H1 (cell line): ENCODE data around the gene TBX15. TPM values are rescaled to one million over a fixed set of nuclear protein-coding genes. Genes with fewer than 3 reads are reported as not detected.

Experiments used
- GABPA ChIP-seq: IDR thresholded peaks from 2 replicates; pipeline ENCODE4 v1.6.1; 2011; ENCODE audit warnings: mild to moderate bottlenecking, low read length, moderate library complexity, borderline replicate concordance; ENCODE audit not compliant: insufficient read depth
- MAX ChIP-seq: IDR thresholded peaks from 2 replicates; pipeline ENCODE4 v1.6.1; 2012; ENCODE audit warnings: inconsistent platforms
- POLR2AphosphoS5 ChIP-seq: IDR thresholded peaks from 2 replicates; pipeline ENCODE4 v1.6.1; 2011; ENCODE audit warnings: low read depth, low read length
- POU5F1 ChIP-seq: IDR thresholded peaks from 2 replicates; pipeline ENCODE4 v1.6.1; 2011; ENCODE audit warnings: low read depth, mild to moderate bottlenecking, low read length, moderate library complexity
- RBBP5 ChIP-seq: IDR thresholded peaks from 2 replicates; pipeline ENCODE4 v1.7.1; 2012; ENCODE audit warnings: low read depth, mild to moderate bottlenecking, inconsistent platforms, low read length, moderate library complexity, borderline replicate concordance
- SAP30 ChIP-seq: fragments of 300-600 bp; sonication (generic); IDR thresholded peaks from 2 replicates; pipeline ENCODE4 v1.7.1; 2012; ENCODE audit warnings: low read length, moderate library complexity, mild to moderate bottlenecking, inconsistent platforms; ENCODE audit not compliant: insufficient read depth, insufficient replicate concordance
- TAF1 ChIP-seq: IDR thresholded peaks from 2 replicates; pipeline ENCODE4 v1.6.1; 2011; ENCODE audit warnings: mild to moderate bottlenecking, low read depth, low read length
- polyA plus RNA-seq, 7 experiments: library from polyadenylated mRNA; depleted of rRNA in 3 of 7; stranded (reverse) in 5 of 7; unstranded in 2 of 7; fragments of >200 nt in 5 of 7; fragments of 200-250 nt in 2 of 7; gene quantifications; 1 replicate in 5 of 7; 2 replicates in 1 of 7; 4 replicates in 1 of 7; pipeline versions ENCODE4 v1.2.1 to v1.2.3, GENCODE V29; 2011 to 2013; ENCODE audit warnings: missing spikeins in 2 of 7, mixed read lengths in 2 of 7
- total RNA-seq: library from RNA; stranded (reverse); fragmentation: NEBNext Ultra II Directional; extraction: Animal tissue kit (Norgen Biotek cat#: 25700); gene quantifications from 2 replicates; pipeline ENCODE4 v1.2.1, GENCODE V29; 2021

Gene TBX15
- total and polyA plus RNA-seq, 2 of the 8 experiments (the other 6 are each of a cell fraction or from before 2014, with no cell fraction given) = 0.14 to 0.24 TPM

GRCh38 chr1:118960026-118960561, 28.0 kb downstream of the TBX15 start (continued):
- TF ChIP-seq GABPA (no peak), TAF1 (0 out of 2 replicates have a peak, but pooled peaks have one; percentile 40), MAX (no peak), POLR2AphosphoS5 (no peak), RBBP5 (0 out of 2 replicates have a peak, but pooled peaks have one; percentile 20), SAP30 (no peak), POU5F1 (no peak)
